Thoracic aorta (tissue), 2 donors: ENCODE data around the gene PRXL2B. TPM values are rescaled to one million over a fixed set of nuclear protein-coding genes. Genes with fewer than 3 reads are reported as not detected.

ENCODE experiments used
- ATAC-seq: fragments of 150-250 bp; one replicate; pipeline ENCODE4 v1.8.0; 2017; ENCODE audit warnings: low read depth; ENCODE audit not compliant: insufficient number of reproducible peaks, low FRiP score
- DNase-seq: peaks from one replicate; pipeline ENCODE4 v3.0.0-alpha.2; 2020; ENCODE audit warnings: low spot score
- H3K27ac ChIP-seq, 2 donors: fragments of 200-600 bp; sonication (generic); 1 replicate in 1 of 2; 2 replicates in 1 of 2; pipeline ENCODE4 v1.5.1; 2016; ENCODE audit warnings: mild to moderate bottlenecking in 2 of 2, moderate library complexity in 2 of 2
- H3K27me3 ChIP-seq: fragments of 200-600 bp; sonication (generic); replicated peaks from 2 replicates; pipeline ENCODE4 v1.6.0; 2016; ENCODE audit warnings: mild to moderate bottlenecking; ENCODE audit not compliant: insufficient read depth
- H3K36me3 ChIP-seq: fragments of 200-600 bp; sonication (generic); one replicate; pipeline ENCODE4 v1.5.1; 2016
- H3K4me1 ChIP-seq, 2 donors: fragments of 200-600 bp; sonication (generic); 1 replicate in 1 of 2; 2 replicates in 1 of 2; pipeline versions ENCODE4 v1.5.1 to v1.6.0; 2016; ENCODE audit warnings: low read depth in 2 of 2, mild to moderate bottlenecking in 1 of 2; ENCODE audit not compliant: control insufficient read depth in 1 of 2
- H3K4me3 ChIP-seq: fragments of 200-600 bp; sonication (generic); 2 replicates; pipeline ENCODE4 v1.5.1; 2016; ENCODE audit warnings: mild to moderate bottlenecking
- H3K9me3 ChIP-seq: fragments of 200-600 bp; sonication (generic); 2 replicates; pipeline ENCODE4 v1.5.1; 2016
- CTCF ChIP-seq: fragments of 200-600 bp; sonication (generic); IDR thresholded peaks from one replicate; pipeline ENCODE4 v1.5.1; 2019; ENCODE audit warnings: antibody characterized with exemption
- total RNA-seq, 2 donors: library from RNA; depleted of rRNA; stranded (reverse); fragments of >200 nt; gene quantifications; one replicate each; pipeline versions ENCODE4 v1.1.0 to v1.2.3, GENCODE V29; 2016

The PRXL2B gene
- total RNA-seq, 2 donors from 2014 or later, result 8.3 to 15.2 TPM

GRCh38 chr1:2589431-2590232 is 3.1 kb downstream of the PRXL2B start:
- no peak for TF ChIP-seq CTCF
- Histone ChIP-seq H3K9me3 (no peaks in the 10 kb centered on the region), H3K27ac (no peak overlapping the region), H3K36me3 (no peaks in the 10 kb centered on the region), H3K4me1 (peaks cover 4 to 20% of the 10 kb centered on the region in 2 donors), H3K27me3 (no peaks in the 10 kb centered on the region), H3K4me3 (no peak overlapping the region)
- DNase-seq (no peak), ATAC-seq (no peak)

DNA sequence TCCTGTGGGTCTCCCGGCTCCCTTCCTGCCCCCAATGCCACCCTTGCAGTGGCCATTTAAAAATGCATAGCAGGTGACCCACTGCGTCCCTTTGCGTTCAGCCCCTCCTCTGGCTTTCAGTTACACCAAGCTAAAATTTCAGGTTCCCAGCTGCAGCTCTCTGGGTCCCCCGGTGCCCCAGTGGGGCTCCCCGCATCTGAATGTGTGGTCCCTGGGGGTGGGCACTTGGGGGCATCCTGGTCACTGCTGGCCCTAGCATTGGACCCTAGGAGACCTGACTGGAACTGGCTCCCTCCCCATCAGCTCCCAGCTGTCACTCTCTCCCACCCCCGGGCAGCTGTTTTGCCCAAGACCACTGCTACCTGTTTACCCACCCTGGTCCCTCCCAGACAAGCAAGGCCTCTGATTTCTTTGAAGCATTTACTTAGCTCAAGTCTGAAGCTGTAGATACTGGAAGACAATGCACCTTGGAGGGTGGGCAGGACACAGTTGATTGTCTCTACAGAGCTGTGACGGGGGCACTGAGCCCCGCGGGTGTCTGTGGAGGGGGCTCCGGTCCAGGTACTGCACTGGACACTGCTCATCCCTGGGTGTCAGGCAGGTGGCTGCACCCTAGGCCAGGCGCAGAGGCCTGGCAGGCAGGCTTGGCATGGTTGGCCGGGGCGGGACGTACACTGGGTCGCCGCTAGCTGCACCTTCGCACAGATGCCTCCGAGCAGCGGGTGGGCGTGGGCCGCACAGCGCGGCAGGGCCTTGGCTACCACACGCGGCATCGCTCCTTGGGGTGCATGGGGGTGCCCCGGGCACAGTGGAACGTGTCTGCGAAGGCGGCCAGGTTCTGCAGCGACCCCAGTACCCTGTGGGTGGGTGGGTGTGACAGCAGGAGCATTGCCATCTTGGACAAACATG is 3.9 kb downstream of the PRXL2B start:
- Histone ChIP-seq H3K4me1 (peaks cover 4 to 12% of the 10 kb centered on the region in 2 donors), H3K27me3 (no peaks in the 10 kb centered on the region), H3K27ac (no peak overlapping the region), H3K9me3 (no peaks in the 10 kb centered on the region), H3K36me3 (no peaks in the 10 kb centered on the region), H3K4me3 (no peak overlapping the region)
- ATAC-seq (no peak), DNase-seq (no peak)
- TF ChIP-seq CTCF, result no peak

- peaks cover 4 to 10% of the 10 kb centered on the region in 2 donors for H3K4me1 ChIP-seq
- H3K36me3 ChIP-seq, result no peaks in the 10 kb centered on the region
- H3K4me3 ChIP-seq, result no peak overlapping the region
- H3K27me3 ChIP-seq, result no peaks in the 10 kb centered on the region
- ATAC-seq, result no peak
- DNase-seq, result no peak
- TF ChIP-seq CTCF, result no peak
- no peak overlapping the region for H3K27ac ChIP-seq
- H3K9me3 ChIP-seq, result no peaks in the 10 kb centered on the region
Measured at GRCh38 chr1:2591233-2591580, 4.6 kb downstream of the PRXL2B start.

DNA sequence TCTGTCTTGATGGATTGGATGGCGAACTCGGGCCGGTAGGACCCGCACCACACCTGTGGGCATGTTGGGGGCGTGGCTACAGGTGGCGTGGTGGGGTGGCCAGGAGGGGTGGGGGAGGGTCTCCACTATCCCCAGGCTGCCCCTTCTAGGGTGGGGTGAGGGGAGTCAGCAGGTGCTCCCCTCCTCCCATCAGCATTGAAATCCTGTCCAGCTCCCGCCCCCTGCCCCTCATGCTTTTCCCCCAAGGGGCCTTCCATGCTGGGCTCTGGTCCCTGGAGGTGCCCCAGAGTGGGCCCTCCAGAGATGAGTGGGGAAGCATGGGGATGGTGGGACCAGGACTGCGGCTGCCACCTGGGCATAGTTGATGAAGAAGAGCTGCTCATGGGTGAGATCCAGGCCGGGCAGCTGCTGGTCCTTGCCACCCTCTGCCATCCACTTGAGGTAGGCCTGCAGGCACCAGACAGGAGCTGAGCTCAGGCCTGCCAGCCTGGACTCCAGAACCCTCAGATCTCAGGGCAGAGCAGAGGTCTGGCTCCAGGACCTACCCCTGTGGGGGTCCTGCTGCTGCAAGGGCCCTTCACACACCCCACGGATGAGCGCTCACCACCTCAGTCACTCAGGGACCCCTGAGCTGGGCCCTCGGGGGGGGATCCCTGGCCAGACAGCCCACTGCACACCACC is 5.1 kb downstream of the PRXL2B start:
- peaks cover 4 to 10% of the 10 kb centered on the region in 2 donors for H3K4me1 ChIP-seq
- H3K4me3 ChIP-seq, result no peak overlapping the region
- ATAC-seq, result no peak
- no peak overlapping the region for H3K27ac ChIP-seq
- no peaks in the 10 kb centered on the region for H3K36me3 ChIP-seq
- no peaks in the 10 kb centered on the region for H3K27me3 ChIP-seq
- DNase-seq, result no peak
- H3K9me3 ChIP-seq, result no peaks in the 10 kb centered on the region
- TF ChIP-seq CTCF, result no peak

GRCh38 chr1:2592672-2593071 is 6.1 kb downstream of the PRXL2B start:
- Histone ChIP-seq H3K27ac (no peak overlapping the region), H3K9me3 (no peaks in the 10 kb centered on the region), H3K4me3 (no peak overlapping the region), H3K27me3 (no peaks in the 10 kb centered on the region), H3K36me3 (no peaks in the 10 kb centered on the region), H3K4me1 (peaks cover 0 to 3% of the 10 kb centered on the region in 2 donors)
- ATAC-seq, result no peak
- DNase-seq, result no peak
- TF ChIP-seq CTCF, result no peak
